ENCODE data around the gene MLPH.

Gene MLPH

GRCh38 chr2:237478979-237479378 is 8.1 kb upstream of the MLPH start:
- H3K4me3 ChIP-seq (ENCODE audit: insufficient read depth, low read depth, low read length, poor library complexity, severe bottlenecking) = no peak overlapping the region
- no peaks in the 10 kb centered on the region for H3K9me3 ChIP-seq (ENCODE audit: control insufficient read depth, low read length)
- no peak for DNase-seq
- H3K4me1 ChIP-seq (ENCODE audit: control insufficient read depth, insufficient read depth, low read length, poor library complexity, severe bottlenecking) = peaks cover 6% of the 10 kb centered on the region
- no peak overlapping the region for H3K27ac ChIP-seq (ENCODE audit: insufficient read depth, low read length, poor library complexity, severe bottlenecking)
- no peaks in the 10 kb centered on the region for H3K36me3 ChIP-seq (ENCODE audit: control insufficient read depth, insufficient read depth, low read length)
- H3K27me3 ChIP-seq (replicated peaks; ENCODE audit: control insufficient read depth, insufficient read depth, low read length, poor library complexity, severe bottlenecking) = no peaks in the 10 kb centered on the region

GRCh38 chr2:237479747-237480146 is 7.3 kb upstream of the MLPH start:
- Histone ChIP-seq H3K27me3 (replicated peaks; ENCODE audit: control insufficient read depth, insufficient read depth, low read length, poor library complexity, severe bottlenecking) (no peaks in the 10 kb centered on the region), H3K4me1 (ENCODE audit: control insufficient read depth, insufficient read depth, low read length, poor library complexity, severe bottlenecking) (peaks cover 6% of the 10 kb centered on the region), H3K9me3 (ENCODE audit: control insufficient read depth, low read length) (no peaks in the 10 kb centered on the region), H3K36me3 (ENCODE audit: control insufficient read depth, insufficient read depth, low read length) (no peaks in the 10 kb centered on the region), H3K27ac (ENCODE audit: insufficient read depth, low read length, poor library complexity, severe bottlenecking) (no peak overlapping the region), H3K4me3 (ENCODE audit: insufficient read depth, low read depth, low read length, poor library complexity, severe bottlenecking) (no peak overlapping the region)
- no peak for DNase-seq

- Histone ChIP-seq H3K27me3 (replicated peaks; ENCODE audit: control insufficient read depth, insufficient read depth, low read length, poor library complexity, severe bottlenecking) (no peaks in the 10 kb centered on the region), H3K27ac (ENCODE audit: insufficient read depth, low read length, poor library complexity, severe bottlenecking) (no peak overlapping the region), H3K4me1 (ENCODE audit: control insufficient read depth, insufficient read depth, low read length, poor library complexity, severe bottlenecking) (peaks cover 4% of the 10 kb centered on the region), H3K4me3 (ENCODE audit: insufficient read depth, low read depth, low read length, poor library complexity, severe bottlenecking) (no peak overlapping the region), H3K36me3 (ENCODE audit: control insufficient read depth, insufficient read depth, low read length) (no peaks in the 10 kb centered on the region), H3K9me3 (ENCODE audit: control insufficient read depth, low read length) (no peaks in the 10 kb centered on the region)
- DNase-seq = no peak
These were observed 6.5 kb upstream of the MLPH start for GRCh38 chr2:237480556-237480955.

- no peak overlapping the region for H3K4me3 ChIP-seq (ENCODE audit: insufficient read depth, low read depth, low read length, poor library complexity, severe bottlenecking)
- H3K4me1 ChIP-seq (ENCODE audit: control insufficient read depth, insufficient read depth, low read length, poor library complexity, severe bottlenecking) = no peaks in the 10 kb centered on the region
- DNase-seq = no peak
- no peaks in the 10 kb centered on the region for H3K9me3 ChIP-seq (ENCODE audit: control insufficient read depth, low read length)
- H3K36me3 ChIP-seq (ENCODE audit: control insufficient read depth, insufficient read depth, low read length) = no peaks in the 10 kb centered on the region
- H3K27ac ChIP-seq (ENCODE audit: insufficient read depth, low read length, poor library complexity, severe bottlenecking) = no peak overlapping the region
- no peaks in the 10 kb centered on the region for H3K27me3 ChIP-seq (replicated peaks; ENCODE audit: control insufficient read depth, insufficient read depth, low read length, poor library complexity, severe bottlenecking)
These were observed 6.0 kb upstream of the MLPH start for GRCh38 chr2:237480988-237481525.

GRCh38 chr2:237482485-237482884 is 4.6 kb upstream of the MLPH start:
- Histone ChIP-seq H3K27ac (ENCODE audit: insufficient read depth, low read length, poor library complexity, severe bottlenecking) (no peak overlapping the region), H3K4me1 (ENCODE audit: control insufficient read depth, insufficient read depth, low read length, poor library complexity, severe bottlenecking) (no peaks in the 10 kb centered on the region), H3K4me3 (ENCODE audit: insufficient read depth, low read depth, low read length, poor library complexity, severe bottlenecking) (no peak overlapping the region), H3K27me3 (replicated peaks; ENCODE audit: control insufficient read depth, insufficient read depth, low read length, poor library complexity, severe bottlenecking) (no peaks in the 10 kb centered on the region), H3K9me3 (ENCODE audit: control insufficient read depth, low read length) (no peaks in the 10 kb centered on the region), H3K36me3 (ENCODE audit: control insufficient read depth, insufficient read depth, low read length) (no peaks in the 10 kb centered on the region)
- DNase-seq = no peak

- Histone ChIP-seq H3K4me1 (ENCODE audit: control insufficient read depth, insufficient read depth, low read length, poor library complexity, severe bottlenecking) (no peaks in the 10 kb centered on the region), H3K36me3 (ENCODE audit: control insufficient read depth, insufficient read depth, low read length) (no peaks in the 10 kb centered on the region), H3K27ac (ENCODE audit: insufficient read depth, low read length, poor library complexity, severe bottlenecking) (no peak overlapping the region), H3K9me3 (ENCODE audit: control insufficient read depth, low read length) (no peaks in the 10 kb centered on the region), H3K4me3 (ENCODE audit: insufficient read depth, low read depth, low read length, poor library complexity, severe bottlenecking) (no peak overlapping the region), H3K27me3 (replicated peaks; ENCODE audit: control insufficient read depth, insufficient read depth, low read length, poor library complexity, severe bottlenecking) (no peaks in the 10 kb centered on the region)
- no peak for DNase-seq
These were observed 3.9 kb upstream of the MLPH start for GRCh38 chr2:237483018-237483731.

- Histone ChIP-seq H3K27ac (ENCODE audit: insufficient read depth, low read length, poor library complexity, severe bottlenecking) (no peak overlapping the region), H3K9me3 (ENCODE audit: control insufficient read depth, low read length) (no peaks in the 10 kb centered on the region), H3K4me3 (ENCODE audit: insufficient read depth, low read depth, low read length, poor library complexity, severe bottlenecking) (no peak overlapping the region), H3K4me1 (ENCODE audit: control insufficient read depth, insufficient read depth, low read length, poor library complexity, severe bottlenecking) (no peaks in the 10 kb centered on the region), H3K36me3 (ENCODE audit: control insufficient read depth, insufficient read depth, low read length) (no peaks in the 10 kb centered on the region), H3K27me3 (replicated peaks; ENCODE audit: control insufficient read depth, insufficient read depth, low read length, poor library complexity, severe bottlenecking) (no peaks in the 10 kb centered on the region)
- no peak for DNase-seq
These were observed 1.7 kb upstream of the MLPH start for GRCh38 chr2:237485304-237485703.

GRCh38 chr2:237485844-237486243 is 1.2 kb upstream of the MLPH start:
- DNase-seq = no peak
- no peaks in the 10 kb centered on the region for H3K36me3 ChIP-seq (ENCODE audit: control insufficient read depth, insufficient read depth, low read length)
- no peaks in the 10 kb centered on the region for H3K9me3 ChIP-seq (ENCODE audit: control insufficient read depth, low read length)
- no peak overlapping the region for H3K27ac ChIP-seq (ENCODE audit: insufficient read depth, low read length, poor library complexity, severe bottlenecking)
- no peak overlapping the region for H3K4me3 ChIP-seq (ENCODE audit: insufficient read depth, low read depth, low read length, poor library complexity, severe bottlenecking)
- H3K27me3 ChIP-seq (replicated peaks; ENCODE audit: control insufficient read depth, insufficient read depth, low read length, poor library complexity, severe bottlenecking) = no peaks in the 10 kb centered on the region
- H3K4me1 ChIP-seq (ENCODE audit: control insufficient read depth, insufficient read depth, low read length, poor library complexity, severe bottlenecking) = no peaks in the 10 kb centered on the region

- H3K4me3 ChIP-seq (ENCODE audit: insufficient read depth, low read depth, low read length, poor library complexity, severe bottlenecking) = no peak overlapping the region
- H3K27me3 ChIP-seq (replicated peaks; ENCODE audit: control insufficient read depth, insufficient read depth, low read length, poor library complexity, severe bottlenecking) = no peaks in the 10 kb centered on the region
- no peak for DNase-seq
- H3K9me3 ChIP-seq (ENCODE audit: control insufficient read depth, low read length) = no peaks in the 10 kb centered on the region
- H3K4me1 ChIP-seq (ENCODE audit: control insufficient read depth, insufficient read depth, low read length, poor library complexity, severe bottlenecking) = no peaks in the 10 kb centered on the region
- H3K27ac ChIP-seq (ENCODE audit: insufficient read depth, low read length, poor library complexity, severe bottlenecking) = no peak overlapping the region
- H3K36me3 ChIP-seq (ENCODE audit: control insufficient read depth, insufficient read depth, low read length) = no peaks in the 10 kb centered on the region
These were observed 675 bp upstream of the MLPH start for GRCh38 chr2:237486334-237486818.

- no peaks in the 10 kb centered on the region for H3K36me3 ChIP-seq (ENCODE audit: control insufficient read depth, insufficient read depth, low read length)
- H3K27me3 ChIP-seq (replicated peaks; ENCODE audit: control insufficient read depth, insufficient read depth, low read length, poor library complexity, severe bottlenecking) = no peaks in the 10 kb centered on the region
- no peak overlapping the region for H3K27ac ChIP-seq (ENCODE audit: insufficient read depth, low read length, poor library complexity, severe bottlenecking)
- no peak overlapping the region for H3K4me3 ChIP-seq (ENCODE audit: insufficient read depth, low read depth, low read length, poor library complexity, severe bottlenecking)
- no peaks in the 10 kb centered on the region for H3K4me1 ChIP-seq (ENCODE audit: control insufficient read depth, insufficient read depth, low read length, poor library complexity, severe bottlenecking)
- H3K9me3 ChIP-seq (ENCODE audit: control insufficient read depth, low read length) = no peaks in the 10 kb centered on the region
- no peak for DNase-seq
These were observed 445 bp downstream of the MLPH start for GRCh38 chr2:237487496-237487895.
